Measurements from ENCODE around the gene EFCAB6.

Gene EFCAB6

DNA sequence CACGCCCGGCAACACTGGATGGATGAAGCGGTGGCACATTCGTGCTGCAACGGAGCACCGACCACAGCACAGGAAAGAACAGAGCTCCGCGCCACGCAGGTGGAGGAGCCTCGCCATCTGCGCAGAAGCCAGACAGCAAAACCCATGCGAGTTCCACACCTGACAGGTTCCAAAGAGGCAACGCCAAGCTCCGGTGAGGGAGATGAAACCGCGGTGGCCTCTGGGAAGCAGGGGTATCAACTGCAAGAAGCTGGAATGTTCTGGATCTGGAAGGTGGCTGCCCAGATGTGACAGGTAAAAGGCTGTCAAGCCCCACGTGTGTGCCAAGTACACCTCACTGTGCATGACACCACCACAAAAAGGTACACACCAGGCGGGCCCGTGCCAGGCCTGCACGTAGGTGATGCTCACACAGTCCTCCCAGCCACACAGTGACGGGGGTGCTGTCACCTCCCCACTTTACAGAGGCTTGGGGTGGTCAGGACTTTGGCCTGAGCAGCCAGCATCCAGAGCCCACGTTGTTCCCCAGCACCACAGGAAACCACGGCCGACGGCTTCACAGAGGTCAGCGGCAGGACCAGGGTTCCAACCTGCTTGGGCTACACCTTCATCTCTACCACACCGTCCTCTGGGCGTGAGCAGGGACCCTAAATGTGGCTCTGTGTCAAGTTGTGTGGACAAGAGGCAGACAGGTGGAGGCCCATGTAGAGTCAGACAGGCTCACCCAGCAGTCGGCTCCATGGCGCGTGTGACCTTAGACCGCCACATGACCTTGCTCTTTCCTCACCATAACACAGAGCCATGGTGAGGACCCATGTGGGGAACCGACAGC lies 19.7 kb upstream of the EFCAB6 start:
- DNase-seq (ENCODE audit: low spot score), result no peak

DNA sequence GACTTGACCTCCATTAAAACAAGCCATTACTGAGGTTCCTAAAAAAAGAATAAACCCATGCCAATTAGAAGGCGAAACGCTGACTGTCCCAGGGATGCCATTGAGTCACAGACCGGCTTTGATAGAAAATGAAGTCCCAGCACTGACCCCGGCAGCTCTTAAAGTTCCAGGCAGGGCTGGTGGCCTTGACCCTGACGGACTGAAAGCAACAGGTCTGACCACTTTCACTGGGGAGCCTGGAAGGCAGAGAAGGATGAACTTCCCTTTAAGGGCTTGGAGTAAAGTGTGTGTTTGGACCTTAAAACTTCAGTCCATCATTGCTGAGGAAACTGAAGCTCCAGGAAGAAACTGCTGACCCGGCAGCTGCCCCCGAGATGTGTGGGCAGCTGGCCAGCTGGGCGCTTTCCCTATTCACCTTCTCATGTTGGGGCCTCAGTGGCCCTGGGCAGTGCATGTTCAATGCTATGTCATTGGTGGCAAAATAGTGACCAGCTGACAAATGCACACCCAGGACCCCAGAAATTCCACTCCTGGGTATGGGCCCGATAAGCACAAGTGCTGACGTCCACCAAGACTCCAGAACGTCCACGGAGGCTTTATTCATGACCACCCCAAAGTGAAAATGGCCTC lies 18.9 kb upstream of the EFCAB6 start:
- no peak for DNase-seq (ENCODE audit: low spot score)

DNA sequence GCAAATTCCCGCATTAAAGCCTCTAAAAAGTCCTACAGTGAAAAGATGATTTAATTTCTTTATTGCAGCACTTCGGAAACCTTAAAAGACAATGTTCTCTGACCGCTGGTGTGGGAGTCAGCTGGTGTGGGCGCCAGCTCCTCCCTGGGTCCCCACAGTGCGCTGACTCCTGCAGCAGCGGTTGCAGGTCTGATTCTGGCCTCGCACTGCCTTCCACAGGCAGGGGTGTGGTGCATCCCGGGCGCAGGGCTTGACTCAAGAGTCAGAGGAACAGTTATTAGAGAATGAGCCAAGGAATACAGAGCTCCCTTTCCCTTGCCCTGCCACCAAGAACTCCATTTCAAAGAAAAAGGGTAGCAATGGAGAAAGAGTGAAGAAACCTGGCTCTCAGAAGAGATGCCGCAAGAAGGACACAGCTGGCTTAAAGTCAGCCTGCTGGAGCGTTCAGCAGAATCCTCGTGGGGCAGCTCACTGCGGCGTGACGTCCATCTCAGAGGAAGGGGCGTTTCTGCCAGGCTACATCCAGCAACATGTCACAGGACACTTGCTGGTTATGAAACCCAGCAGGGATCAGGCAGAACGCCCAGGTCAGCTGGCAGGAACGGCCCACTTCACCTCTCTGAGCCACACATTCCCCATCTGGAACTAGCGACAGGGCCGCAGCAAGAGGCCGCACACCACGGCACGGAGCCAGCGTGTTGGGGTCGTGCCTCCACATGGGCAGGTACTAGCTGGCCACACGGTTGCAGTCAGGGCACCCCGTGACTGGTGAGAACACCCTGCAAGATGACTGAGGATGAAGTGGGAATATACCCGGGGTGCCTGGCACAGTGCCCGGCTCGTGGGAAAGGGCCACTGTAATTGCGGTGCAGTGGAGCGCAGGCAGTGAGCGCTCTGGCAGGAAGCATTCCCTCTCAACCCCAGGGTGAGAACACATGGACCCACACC lies 18.1 kb upstream of the EFCAB6 start:
- no peak for DNase-seq (ENCODE audit: low spot score)

DNA sequence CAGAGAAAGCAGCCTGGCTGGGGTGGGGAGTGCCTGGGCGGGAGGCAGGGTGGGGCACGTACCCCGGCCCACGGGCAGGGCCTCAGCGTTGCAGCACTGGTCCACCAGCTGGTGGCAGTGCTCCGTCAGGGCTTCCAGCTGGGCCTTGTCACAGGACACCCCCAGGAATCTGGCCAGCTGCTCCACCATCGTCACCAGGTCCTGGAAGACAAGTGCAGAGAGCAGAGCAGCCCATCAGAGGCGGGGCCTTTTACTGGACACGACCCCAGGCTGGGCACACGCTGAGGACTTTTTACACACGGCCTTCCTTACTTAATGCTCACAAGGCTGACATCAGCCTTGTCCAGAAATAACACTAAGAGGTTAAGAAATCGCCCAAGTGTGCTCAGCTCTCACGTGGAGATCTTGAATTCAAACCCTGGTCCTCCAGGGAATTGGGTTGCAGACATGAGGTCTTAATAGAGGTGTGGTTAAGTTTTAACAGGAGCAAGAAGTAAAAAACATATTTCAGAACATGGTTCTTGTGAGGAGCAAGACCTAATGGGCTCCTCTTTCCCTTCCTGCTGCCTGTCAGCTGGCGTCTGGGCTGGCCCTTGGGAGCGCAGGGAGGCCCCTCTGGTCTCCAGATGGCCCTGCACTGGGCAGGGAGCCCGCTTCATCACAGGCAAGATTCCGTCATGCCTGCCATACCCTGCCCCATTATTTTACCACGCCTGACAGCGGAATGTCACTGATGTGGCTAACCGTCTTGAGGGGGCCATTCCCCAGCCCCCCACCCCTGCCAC lies 17.1 kb upstream of the EFCAB6 start:
- DNase-seq (ENCODE audit: low spot score), result no peak

DNA sequence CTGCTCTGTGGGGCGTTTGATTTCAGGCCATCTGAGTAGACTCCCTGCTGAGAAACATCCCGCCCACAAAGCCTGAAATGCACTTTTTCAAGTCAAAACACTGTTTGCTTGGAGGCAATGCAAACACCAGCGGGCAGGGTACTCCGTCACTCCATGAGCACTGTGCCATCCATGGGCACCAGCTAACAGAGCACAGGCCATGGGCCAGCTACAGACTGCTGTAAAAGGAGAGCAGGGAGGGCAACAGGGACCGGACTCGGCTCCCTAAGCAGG lies 16.6 kb upstream of the EFCAB6 start:
- no peak for DNase-seq (ENCODE audit: low spot score)

DNA sequence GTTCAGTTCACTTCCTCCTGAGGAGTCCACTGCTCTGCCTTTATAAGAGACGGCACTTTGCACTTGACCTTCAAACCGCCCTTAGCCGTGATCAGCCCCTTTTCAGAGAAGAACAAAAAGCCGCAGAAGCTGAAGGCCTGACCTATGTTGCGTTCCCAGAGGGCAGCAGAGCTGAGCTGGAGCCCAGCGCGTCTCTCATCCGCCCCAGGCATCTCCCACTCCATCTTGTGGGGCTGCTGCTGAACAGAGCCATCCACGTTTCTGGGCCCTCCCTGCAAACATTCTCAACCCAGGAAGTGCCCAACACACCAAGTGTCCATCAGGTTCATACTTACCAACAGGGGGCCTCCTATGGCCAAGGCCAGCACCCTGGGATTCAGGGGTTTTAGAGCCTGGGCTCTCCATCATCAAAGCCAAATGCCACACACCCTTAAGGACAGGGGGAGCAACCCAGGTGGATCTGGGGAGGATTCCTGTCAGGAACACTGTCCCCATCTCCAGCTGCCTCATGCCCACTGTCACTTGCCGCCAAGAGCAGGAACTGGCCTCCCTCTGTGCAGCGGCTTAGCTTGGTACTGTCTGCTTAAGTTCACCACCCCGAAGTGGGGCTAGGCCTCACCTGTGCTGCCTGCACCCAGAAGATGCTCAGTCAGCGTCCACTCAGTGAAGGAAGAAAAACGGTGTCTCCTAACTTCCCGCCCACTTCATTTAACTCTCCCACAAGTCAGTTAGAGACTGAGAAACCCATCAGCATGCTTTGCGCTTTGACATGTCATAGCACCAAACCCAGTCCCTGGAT lies 16.0 kb upstream of the EFCAB6 start:
- DNase-seq (ENCODE audit: low spot score), result no peak

DNA sequence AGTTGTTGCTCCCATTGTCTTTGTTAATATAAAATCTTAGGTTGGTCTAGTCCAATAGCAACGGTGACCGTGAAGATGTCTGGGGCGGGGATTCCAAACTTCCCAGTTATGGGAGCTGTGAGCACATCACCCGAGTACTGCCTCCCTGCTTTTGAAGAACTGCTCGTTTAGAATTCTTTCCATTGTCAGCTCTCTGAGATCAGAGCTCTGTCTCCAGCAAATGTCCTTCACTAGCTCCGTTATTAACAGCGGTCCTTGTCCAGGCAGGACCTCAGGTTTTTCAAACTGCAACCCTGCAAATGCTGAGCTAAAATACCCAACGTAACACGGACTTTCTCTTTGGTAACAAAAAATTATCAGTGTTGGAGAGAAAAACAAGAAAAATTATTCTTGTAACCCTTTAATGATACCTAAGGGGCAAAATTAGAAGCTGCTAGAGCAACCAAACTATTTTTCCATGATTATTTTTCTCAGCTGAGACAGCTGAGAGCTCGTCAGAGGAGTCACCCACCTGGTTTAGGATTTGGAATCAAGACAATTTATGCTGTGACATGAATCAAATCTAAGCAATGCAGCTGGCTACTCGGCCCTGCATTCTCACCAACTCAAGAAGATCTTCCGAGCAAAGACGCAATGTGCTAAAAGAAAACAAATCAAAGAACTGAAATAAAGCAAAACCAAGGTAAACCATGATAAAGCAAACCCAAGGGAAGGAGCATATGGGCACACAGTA lies 15.1 kb upstream of the EFCAB6 start:
- no peak for DNase-seq (ENCODE audit: low spot score)

DNA sequence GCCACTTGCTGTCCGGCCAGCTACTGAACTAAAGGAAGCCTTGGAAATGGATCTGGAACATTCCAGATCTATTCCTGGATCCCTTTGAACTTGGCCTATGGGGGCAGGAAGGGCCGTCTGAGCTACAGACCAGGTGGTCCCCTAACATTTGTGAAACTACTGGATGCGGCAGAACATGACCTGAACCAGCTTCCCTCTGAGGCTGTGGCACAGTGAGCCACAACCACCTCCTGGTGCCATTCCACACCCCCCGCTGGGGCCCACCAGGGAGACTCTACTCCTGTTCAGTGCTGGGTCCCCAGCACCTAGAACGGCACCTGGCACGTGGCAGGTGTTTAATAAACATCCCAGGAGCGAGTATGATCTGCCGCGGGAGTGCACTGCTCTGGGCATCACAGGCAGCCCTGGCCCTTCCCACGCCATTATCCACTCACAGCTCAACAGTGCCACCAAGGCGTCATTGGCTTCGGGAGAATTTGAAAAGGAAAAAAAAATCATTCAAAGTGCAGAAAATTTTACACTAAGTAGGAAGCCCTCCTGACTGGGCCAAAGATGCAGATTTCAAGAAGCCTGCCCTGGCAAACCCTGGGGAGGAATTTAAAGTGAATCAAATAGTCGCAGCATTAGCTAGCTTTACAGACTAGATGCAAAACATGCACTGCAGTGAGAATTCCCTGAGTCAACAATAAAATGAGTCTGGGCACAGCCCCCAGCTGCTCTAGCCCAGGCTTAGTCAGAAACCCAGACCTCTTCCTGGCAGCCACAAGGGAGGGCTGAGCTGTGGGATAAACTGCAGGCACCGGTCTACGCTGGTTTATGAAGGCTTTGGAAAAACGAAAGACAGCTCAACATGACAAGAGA lies 14.3 kb upstream of the EFCAB6 start:
- no peak for DNase-seq (ENCODE audit: low spot score)

DNA sequence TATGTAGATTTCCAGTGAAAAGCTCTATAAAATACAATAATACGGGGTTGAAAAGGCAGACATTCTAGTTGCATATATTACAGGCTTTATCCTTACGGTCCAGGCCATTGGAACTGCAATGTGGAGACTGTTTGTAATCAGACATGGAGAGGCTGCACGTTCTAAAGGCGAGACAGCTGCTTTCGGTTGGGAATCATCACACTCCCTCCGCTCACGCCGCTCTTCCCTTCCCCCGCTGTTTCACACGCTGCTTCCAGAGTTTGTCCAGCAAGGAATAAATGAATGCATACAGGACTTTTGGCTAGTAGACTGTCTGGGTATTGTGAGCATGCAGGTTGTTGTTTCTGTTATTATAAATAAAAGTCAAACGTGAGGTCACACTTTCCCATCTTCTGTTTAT lies 13.5 kb upstream of the EFCAB6 start:
- no peak for DNase-seq (ENCODE audit: low spot score)

DNA sequence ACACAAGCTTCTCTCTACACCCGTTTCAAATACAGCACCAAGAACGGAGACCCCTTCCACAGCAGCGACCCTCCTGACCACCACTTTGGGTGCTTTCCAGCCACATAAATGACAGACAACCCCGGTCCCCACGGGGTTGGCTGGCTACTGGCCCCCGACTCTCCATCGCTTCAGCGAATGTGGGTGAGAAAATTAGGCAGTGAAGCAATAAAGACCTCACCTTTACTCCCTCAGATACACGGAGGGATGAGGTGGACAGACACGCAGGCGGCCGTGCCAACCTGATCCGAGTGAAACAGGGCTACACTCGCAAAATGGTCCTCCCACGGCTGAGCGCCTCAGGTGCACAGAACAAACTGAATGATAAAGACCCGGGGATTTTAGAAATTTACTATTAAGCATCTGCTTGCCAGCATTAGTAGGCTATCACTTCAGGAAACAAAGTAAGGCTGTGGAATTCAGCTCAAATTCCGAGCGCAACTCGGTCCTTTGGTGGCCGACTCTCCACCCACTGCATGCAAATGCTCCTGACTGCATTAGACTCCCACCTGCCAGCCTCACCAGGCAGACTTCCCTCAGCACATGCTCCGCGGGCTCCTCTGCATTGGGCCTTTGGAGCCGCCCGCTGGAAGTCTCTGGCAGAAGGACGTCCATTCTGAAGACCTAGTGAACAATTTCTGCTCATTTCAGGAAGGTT lies 12.8 kb upstream of the EFCAB6 start:
- DNase-seq (ENCODE audit: low spot score), result no peak

DNA sequence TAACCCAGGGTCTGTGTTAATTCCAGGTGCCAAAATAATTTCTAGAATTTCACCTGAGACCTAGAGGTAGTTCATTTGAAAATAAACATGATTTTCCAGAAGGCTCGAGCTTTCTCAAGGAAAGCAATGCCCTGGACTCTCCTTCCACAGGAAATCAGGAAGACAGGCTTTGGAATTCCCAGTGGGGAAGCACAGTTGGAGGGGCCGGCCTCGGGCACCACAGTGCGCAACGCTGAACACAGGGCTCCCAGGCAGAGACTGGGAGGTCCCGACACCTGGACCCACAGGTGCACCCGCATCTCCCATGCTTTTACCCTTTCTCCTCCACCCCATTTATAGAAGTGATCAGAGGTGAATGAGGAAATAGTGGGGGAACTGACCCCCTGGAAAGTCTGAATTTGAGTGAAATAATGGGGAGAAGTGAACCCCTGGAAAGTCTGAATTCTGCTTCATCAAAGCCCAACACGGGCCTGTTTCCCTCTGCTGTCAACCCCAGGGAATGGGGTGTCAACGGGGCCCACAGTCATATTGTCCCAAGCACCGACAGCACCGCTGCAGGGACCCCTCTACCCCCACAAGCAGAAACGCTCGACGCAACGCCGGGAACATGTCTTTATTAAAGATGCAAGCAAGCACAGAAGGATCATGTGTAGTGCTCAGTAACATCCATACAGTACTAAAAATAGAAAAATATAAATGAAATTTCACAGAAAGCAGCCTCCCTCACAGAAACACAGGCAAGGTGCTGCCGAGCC lies 12.0 kb upstream of the EFCAB6 start:
- DNase-seq (ENCODE audit: low spot score), result no peak

DNA sequence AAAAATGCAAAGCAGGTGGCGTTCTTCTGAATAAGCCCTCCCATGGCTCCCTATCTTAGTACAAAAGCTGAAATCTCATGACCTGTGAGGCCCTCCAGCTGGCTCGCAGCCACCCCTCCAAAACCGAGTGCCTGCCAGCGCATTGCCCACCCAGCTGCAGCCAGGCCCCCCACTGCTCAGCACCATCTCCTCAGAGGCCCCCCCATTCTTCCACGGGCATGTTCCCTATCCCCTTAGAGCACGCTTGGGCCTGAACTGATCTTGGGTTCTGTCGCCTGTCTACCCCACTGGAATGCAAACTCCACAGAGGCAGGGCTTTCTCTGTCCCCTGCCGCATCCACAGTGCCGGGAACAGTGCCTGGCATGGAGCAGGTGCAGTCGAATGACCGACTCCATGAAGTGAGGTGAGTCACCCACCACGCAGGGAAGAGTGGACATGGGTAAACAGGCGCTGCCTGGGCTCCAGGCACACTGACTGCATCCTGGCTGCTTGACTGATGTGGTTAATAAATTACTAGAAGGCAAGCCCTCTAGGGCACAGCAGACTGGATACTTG lies 11.3 kb upstream of the EFCAB6 start:
- DNase-seq (ENCODE audit: low spot score), result no peak

DNA sequence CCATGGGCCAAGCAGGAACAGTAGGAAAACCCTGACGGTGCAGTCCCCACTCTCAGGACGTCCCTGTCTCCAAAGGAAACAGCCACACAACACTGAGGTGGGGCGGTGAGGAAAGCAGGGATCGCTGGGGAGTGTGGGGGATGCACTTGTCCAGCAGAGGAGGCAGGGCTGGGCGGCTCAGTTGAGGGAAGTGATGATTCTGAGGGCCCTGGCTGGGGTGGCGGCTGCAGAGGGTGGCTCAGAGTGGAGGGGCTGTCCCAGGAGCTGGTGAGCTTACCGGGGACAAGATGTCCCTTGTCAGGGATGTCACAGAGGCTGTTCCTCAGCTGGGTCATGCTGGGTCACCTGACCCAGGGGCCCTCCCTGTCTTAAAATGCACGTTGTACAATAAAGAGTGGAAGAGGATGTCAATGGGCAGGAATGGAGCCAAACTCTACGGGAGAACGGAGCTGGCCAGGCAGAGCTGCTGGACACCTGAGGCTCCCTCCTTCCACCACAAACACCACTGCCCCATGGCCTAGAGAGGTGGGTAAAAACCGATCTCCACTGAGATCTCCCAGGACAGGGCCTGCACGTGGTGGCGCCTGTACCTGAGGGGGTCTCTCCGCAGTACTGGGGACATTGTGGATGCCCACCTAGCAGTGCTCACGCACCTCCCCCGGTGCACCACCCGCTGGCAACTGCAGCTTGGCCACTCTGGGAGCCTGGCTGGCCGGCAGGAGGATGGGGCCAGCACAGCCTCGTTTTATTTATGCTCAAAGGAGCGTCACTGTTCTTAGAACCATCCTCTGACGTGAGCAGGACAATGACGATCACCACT lies 9.7 kb upstream of the EFCAB6 start:
- DNase-seq (ENCODE audit: low spot score), result no peak

DNA sequence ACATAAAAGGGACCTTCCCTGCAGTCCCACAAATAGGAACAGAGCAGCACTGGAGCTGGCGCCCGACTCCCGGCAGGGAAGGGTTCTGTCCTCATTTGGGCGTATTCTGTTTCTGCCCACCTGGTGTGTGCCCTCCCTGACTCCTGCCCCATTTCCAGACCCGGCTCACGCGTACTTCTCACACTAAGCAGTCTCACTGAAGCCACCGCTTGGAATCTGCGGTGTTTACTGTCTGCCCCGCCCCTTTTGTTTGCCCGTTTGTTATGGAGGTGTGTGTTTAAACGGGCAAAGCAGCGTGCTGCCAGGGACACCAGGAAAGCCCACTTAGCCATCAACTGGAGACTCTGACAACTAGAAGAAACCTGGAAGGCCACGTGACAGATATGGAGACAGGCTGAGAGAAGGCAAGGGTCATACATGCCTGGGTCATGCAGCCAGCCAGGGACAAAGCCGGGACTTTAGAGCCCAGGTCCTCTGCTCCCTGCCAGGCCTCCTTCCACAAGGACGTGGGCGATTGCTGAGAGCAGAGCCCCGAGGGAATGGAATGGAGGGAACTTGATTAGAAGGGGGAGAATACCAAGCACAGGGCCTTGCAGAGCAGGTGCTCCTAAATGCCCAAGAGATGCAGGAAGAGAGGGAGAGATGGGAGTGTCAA lies 8.7 kb upstream of the EFCAB6 start:
- DNase-seq (ENCODE audit: low spot score), result no peak

DNA sequence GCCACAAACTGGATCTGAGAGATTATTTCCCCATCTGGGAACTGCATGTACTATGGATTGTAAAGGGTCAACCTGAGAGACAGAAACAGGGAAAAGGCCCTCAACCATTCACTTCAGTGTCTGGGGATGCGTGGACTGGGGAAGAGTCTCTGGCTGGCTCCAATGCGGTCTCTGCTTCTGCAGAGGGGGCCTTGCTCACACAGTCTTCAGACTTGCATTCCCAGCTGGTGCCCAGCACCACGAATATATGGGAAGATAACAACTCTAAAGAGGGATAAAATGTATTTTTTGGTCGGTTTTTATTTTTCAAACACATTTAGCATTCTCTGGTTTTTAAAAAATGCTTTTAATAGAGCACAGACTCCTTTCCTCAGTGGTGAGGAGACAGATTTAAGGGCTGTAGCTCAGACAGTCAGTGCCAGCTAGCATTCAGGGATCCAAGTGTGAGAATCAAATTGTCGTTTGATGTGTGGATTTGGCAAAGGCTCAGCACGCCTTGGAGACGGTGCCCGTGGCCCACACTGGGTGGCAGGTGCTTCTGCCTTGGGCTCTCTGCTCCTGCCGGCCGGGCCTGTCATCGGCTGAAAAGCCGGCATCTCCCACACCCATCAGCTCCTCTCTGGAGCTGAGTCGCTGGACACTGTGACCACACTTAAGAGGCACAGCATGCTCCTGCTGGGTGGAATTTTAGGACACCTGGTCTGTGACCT lies 8.0 kb upstream of the EFCAB6 start:
- DNase-seq (ENCODE audit: low spot score), result no peak

DNA sequence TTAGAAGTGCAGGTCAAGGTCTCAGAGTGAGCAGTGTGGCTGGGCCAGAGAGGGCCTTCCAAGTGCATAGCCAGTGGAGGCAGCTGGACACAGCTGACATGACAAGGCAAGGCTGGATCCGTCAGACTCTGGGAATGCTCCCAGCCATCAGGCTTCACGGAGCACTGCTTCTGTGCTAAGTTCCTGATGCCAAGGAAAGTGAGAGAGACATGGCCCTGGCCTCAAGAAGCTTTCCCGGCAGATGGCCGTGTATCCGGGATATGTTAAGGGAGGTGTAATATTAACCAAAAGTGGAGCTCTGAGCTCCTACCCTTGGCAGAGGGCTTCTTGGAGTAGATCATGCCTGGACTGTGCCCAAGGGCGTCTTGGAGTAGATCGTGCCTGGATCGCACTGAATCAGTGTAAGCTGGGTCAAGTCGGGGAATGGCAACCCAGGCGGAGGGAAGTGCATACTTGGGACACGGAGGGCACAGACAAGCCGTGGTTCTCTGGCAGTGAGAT lies 7.4 kb upstream of the EFCAB6 start:
- DNase-seq (ENCODE audit: low spot score), result no peak
